Activated CD8-positive, alpha-beta memory T cell treated with anti-CD3 and anti-CD28 coated beads, Interleukin-2, amount 50 U/mL, for 1 hour (primary cell): ENCODE data around the gene SSRP1.

Experiments used
- DNase-seq: peaks from one replicate; pipeline ENCODE4 v3.0.0-alpha.2; 2020; ENCODE audit errors: extremely low read depth

Gene SSRP1

DNA sequence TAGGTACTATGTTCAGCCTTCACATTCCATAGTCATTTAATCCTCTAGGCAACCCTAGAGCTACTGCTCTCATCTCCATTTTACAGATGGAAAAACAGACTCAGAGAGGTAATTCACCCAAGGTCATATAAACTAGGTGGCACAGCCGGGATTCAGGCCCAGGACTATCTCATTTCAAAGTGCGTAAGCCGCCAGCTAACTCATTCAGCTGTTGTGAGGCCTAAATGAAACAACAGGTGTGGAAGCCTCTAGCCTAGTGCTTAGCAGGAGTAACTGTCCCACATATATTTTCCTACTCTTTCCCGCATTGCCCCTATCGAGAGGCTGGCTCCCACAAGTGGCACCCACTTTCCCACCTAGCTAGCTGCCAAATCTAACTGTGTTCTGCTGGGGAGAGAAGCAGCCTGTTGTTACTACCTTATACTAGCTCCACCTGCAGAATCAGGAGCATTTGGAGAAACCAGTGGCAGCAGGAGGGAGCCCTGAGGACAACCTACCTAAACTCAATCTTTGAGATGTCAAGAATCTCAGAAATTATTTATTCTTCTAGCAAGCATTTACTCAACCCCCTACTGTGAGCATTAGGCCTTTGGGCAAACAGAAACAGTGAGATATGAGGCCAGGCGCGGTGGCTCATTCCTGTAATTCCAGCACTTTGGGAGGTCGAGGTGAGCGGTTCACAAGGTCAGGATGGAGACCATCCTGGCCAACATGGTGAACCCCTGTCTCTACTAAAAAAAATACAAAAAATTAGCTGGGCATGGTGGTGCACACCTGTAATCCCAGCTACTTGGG lies 24.4 kb upstream of the SSRP1 start:
- no peak for DNase-seq

DNA sequence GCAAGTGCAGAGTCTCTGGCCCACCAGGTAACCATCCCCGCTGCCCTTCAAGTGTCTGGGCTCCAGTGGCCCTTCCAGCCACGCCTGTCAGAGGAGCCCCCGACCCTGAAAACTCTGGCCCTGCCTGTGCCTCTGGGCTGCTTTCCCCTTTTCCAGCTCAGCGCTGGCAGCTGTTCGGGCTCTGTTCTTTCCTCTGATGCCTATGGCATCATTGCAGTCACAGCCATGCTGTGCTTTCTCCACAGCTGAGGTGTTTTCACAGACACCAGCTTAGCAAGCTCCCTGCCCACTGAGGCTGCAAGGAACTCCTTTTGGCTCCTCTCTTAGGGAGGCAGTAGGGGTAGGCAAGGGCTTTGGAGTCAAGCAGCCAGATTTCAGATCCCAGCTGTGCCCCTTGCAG lies 23.7 kb upstream of the SSRP1 start:
- no peak for DNase-seq

DNA sequence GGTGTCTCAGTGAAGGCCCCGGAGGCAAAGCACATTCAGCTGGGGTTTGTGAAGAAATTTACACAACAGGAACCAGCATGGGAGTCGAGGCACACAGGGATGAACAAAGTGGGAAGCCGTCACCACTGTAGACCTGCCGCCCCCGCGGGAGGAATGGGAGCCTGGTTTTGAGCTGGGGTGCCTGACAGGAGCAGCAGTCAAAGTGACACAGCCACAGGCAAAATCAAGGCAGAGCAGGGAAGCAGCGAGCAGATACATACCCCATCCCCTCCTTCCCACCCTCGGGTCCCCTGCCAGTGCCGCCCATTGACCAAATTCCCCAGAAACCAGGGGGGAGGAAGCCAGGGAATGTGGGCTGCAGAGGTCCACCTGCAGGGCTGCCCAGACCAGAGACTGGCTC lies 23.3 kb upstream of the SSRP1 start:
- no peak for DNase-seq

DNA sequence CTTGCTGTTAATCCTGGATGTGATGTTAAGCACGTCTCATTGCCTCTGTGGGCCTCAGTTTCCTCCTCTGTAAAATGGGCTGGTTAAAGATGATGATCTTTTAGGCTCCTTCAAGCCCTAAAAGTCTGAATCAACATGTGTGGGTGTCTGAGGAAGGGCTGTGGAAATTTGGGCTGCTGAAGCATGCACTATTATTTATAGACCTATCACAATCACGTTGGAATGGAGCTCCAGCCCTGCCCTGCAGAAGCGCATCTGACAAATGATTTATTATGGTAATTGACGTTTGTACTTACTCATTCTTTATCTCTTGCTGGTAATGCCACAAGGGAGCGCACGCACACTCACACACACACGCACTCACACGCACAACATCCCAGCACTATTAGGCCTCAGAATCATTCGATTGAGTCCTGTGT lies 22.9 kb upstream of the SSRP1 start:
- no peak for DNase-seq

DNA sequence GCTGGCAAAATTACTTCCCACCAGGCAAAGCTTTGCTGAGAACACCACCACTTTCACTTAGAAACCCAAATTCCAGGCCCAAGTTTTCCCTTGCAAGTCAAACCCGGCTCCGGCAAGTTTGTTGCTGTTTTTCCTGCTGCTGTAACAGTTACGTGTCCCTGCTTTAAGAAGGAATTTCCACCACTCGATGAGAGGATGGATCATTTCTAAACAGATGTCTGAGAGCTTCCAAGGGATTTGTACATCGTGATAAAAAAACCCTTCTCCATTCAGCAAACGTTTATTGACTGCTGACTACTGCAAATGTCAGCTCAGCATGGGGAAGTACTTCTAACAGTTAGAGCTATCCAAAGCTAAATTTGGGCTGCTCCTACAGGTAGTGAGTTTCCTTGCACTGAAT lies 22.2 kb upstream of the SSRP1 start:
- DNase-seq = no peak

DNA sequence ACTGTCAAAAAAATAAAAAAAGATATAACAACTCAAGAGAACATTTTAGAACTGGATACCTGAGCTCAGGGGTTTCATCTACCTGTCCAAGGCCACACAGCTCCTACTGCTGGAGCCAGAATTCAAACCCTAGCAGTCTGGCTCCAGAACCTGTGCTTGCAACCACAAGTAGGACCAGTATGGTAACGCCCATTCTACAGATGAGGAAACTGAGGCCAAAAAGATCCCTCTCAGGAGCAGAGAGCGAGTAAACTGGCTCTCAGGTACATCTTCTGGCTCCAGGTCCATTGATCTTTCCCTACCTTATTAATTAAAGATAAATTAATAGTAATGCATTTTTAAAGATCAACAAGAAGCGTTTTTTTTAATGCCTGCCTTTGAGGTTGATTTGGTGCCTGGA lies 21.6 kb upstream of the SSRP1 start:
- DNase-seq = no peak

DNA sequence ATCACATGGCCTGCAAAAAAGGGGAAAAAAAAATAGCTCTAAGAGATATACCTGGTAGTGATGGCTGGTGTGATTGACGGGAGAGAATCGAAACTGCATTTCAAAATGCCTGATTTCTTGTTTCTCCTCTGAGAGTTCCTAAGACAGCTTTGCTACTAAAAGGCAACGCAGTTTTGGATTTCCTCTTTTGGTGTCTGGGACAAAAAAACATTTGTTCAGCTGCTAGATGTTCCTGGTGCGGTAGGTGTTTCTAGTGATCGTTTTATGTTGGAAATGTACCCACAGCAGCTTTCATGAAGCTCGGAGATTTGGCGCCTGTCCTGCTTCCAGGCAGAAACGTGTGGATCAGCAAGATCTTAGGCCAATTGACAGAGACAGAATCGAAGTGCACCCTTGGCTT lies 20.6 kb upstream of the SSRP1 start:
- no peak for DNase-seq

DNA sequence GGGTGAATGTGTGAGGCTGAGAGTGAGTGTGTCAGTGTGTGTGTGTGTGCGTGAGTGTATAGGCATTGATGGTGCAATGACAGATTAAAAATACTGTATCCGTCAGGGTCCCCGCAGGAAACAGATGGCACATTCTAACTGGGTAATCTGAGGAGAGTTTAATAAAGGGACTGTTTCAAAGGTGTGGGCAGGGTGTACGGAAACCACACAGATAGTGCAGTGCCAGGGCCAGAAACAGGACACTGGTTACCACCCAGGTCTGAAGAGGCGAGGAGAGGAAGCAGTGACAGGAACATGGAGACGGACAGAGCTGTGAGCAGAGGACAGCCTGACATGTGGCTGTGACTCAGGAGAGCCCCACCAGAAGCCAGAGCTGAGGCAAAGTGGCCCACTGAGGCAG lies 19.0 kb upstream of the SSRP1 start:
- DNase-seq = no peak

DNA sequence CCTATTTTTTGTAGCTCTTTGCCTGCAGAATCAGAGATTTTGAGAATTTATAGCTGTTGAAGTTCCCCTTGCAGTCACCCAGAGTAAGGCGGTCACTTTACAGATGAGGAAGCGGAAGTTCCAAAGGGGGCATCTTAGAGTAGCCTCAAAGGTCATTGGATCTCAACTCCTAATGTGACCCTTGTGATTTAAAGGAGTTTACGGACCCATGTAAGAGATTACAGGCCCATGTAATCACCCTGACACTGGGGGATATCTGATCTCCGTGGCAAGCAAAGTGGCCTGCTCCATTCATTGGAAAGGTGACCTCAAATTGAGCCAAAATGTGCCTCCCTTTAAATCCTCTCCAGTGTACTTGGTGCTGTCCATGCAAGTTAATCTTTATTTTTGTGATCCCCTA lies 18.2 kb upstream of the SSRP1 start:
- DNase-seq = no peak

DNA sequence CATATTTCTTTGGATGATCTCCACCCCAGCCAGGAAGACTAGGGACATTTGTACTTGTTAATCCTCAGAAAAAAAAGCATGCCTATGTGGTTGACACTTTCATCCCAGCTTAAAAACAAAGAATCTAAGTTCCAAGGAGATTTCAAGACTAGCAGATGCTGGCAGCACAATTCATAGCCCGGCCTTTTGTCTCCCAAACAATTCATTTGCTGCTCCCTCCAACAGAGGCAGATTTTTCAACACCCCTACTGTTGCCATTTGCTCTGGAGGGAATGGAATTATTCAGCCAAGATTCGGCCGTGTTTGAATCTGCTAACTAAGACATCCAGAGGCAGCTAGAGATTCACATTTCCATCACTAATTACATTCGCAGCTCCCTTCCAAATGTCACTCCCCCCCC lies 17.8 kb upstream of the SSRP1 start:
- no peak for DNase-seq

DNA sequence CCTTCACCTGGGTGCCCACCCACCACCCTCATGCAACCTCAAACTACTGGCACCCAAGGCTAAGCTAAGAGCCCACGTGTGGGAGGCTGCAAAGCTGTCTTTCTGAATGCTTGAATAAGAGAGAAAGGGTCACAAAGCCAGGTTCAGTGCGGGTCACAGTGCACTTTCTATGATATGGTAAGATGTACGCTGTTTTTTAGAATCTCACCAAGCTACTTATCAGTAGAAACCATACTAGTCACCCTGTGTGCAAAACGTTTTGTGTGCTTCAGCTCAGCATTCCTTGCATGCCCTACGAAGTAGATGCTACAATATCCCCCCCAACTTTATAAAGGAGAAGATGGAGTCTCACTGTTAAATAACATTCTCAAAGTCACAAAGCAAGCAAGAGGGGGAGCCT lies 17.3 kb upstream of the SSRP1 start:
- DNase-seq = no peak

DNA sequence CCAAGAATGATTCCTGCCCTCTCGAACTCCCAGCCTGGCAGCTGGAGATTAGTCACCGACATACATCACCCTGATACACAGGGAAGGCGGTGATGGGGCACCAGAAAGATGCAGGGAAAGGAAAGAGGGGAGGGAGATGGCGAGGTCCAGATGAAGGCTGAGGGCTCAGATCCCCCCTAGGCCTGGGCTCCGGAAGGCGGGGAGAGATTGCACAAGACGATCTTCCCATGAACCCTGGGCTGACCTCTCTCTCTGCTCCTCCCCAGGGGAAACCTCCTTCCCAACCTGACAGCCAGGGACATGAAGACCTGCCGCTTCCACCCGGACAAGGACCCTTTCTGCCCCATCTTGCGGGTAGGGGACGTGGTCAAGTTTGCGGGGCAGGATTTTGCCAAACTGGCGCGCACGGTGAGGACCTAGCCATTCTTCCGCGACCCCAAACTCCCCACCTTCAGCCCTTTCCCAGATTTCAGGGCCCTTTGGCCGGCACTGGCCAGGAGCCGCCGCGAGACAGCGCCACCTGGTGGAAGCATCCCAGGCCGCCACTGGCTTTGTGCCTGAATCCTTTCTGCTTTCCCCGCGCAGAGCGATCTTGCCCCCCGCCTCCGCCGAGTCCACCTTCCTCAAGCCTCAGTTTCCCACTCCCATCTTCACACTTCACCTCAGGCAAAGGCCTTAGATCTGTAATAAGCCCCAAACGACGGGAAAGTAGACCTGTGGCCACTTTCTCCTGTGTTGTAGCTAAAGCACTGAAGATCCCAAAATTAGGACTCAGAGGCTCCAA lies 14.0 kb upstream of the SSRP1 start:
- no peak for DNase-seq

DNA sequence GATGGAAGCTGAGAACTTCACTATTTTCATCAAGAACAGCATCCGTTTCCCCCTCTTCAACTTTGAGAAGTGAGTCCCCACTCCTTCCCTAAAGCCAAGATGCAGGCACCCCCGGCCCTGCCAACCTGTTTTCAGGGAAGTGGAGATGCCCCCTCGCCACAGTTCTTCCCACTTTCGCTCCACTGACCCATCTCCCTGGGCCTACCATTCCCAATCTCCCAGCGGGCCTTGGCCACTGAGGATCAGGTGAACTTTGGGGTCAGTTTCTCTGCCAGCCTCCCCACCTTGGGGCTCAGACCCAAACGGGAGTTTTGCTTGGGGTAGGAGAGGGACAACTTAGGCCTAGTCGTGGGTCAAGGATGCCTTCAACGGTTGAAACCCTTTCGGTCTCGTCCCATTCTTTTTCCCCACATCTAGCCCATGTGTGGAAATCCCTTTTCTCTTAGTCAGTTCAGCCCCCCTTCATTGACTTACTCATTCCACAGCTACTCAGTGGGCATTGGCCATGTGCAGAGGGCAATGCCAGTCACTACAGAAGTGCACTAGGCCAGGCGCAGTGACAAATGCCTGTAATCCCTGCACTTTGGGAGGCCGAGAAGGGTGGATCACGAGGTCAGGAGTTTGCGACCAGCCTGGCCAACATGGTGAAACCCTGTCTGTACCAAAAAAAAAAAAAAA lies 13.1 kb upstream of the SSRP1 start:
- DNase-seq = no peak

DNA sequence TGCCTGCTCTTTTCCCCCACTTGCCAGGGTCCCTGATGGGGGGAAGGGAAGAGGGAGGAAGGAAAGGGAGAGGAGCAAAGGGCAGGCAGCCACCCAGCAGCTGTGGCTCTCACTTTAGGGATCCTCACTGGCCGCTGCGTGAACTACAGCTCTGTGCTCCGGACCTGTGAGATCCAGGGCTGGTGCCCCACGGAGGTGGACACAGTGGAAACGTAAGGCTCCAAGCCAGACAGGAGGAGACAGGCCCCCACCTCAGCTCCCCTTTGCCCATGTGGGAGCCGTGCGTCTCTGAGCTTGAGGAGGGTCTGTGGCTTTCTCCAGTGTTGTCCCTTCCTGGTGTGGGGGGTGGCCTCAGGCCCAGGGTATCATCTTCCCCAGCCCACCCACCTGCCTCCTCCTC lies 12.4 kb upstream of the SSRP1 start:
- no peak for DNase-seq

DNA sequence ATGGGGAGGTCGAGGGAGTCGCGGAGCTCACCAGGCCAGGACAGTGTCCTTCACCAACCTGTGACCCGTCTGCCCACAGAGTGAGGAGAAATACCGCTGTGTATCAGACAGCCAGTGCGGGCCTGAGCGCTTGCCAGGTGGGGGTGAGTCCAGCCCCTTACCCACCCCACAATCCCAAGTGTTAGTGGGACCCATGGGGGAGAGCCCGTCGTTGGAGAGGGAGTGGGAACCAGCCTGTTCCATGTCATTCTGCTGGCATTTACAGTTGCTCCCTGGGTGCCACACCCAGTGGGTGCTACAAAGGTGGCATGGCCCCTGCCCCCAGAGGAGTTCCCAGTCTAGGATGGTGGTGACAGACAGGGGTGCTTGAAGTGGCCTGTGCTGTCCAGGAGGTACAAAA lies 11.6 kb upstream of the SSRP1 start:
- DNase-seq = no peak

DNA sequence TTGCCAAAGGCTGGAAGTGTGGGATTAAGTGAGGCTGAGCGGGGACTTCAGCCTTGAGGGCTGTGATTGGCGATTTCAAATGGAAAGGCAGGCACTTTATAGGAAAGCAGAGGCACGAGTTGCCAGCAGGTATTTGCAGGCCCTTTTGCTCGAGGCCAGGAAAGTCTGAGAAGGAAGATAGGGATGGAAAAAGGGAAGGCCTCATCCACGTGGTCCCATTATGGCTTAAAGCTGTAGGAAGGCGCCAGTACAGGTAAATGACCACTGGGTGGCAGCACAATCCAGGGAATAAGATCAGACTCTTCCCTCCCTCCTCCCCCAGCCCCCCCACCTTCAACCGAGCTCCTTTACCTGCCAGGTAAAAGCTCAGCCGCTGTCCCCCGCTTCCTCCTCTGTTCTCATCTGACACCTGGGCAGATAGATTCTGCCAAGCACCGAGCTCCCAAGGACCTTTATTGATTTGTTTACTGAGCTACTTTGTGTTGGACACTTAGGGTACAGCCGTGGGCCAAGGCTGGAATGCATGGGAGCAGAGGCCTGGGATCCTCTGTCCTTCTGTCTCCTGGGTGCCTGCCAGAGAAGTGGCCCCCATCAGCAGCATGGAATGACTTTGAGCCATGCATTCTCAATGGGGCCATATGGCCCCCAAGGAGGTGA lies 10.0 kb upstream of the SSRP1 start:
- DNase-seq = no peak

DNA sequence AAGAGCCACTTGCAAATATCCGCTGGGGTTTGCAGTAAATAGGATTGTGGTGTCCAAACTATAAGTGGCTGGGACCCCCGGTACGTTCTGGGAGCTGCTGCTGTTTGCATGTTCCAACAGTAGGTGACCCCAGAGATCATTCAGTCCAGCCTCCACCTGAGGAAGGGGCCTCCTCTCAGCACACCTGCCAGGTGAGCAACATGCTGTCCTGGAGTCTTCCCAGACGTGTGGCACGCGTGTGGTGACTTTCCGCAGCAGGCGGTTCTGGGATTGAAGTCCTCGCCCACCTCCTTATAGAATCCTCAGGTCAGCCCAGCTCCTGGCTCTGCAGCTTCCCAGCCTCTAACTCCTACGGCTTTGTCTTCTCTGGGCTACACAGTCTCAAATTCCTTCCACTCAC lies 9.1 kb upstream of the SSRP1 start:
- DNase-seq = no peak

DNA sequence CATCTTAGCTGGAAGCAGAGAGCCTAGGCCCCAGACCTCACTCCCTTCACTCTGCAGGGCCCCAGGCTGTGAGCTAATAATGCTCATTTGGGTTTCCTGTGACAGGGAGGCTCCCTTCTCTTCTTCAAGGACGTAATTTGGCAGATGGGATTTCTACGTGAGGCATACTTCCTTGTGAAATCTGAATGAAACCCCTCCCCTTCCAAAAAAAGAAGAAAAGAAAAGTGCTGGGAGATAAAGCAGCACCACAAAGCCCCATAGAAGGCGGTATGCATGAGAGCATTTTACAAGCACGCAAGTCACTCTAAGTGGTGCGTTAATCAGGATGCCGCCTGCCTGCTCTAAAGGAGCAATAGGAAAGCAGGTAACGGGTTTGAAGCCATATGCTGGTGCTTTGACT lies 8.1 kb upstream of the SSRP1 start:
- no peak for DNase-seq

DNA sequence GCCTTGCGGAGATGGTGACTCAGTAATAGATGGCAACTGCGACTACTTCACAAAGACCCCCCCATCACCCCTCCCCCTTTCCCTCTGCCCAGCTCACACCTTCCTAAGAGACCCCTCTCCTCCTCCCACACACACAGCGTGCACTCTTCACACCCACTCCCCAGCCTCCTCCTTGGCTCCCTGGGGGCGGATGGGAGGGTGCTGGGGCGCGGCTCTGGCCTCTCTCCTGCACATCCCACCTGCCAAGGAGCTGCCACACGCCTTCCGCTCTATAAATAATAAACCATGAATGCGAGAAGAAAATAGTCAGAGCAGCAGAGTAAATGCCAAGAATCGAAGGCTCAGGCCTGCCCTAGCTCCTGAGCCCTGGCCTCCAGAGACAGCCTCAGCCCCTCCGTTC lies 7.0 kb upstream of the SSRP1 start:
- DNase-seq = no peak

DNA sequence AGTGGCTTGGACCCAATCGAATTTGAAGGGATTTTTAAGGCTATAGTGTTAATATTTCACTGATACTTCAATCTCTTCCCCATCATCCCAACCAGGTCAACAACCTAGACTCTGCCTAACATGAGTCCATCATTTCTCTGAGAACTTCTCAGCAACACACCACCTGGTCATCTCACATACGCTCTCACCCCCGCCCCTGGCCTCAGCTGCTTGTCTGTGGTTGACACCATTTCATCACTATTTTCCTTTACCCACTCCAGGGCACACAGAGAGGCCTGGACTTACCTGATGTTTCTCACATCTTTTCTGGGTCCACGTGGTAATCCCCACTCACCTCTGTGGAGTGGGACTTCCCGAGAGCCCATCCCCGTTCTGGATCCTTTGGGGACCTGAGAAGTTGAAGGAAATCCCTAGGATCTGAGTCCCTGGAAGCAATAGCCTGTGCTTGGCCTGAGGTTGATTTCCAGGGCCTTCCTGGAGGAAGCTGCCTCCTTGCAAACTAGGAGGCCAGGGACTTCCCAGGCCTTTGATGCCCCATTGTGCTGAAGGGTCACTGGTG lies 5.6 kb upstream of the SSRP1 start:
- DNase-seq = no peak

DNA sequence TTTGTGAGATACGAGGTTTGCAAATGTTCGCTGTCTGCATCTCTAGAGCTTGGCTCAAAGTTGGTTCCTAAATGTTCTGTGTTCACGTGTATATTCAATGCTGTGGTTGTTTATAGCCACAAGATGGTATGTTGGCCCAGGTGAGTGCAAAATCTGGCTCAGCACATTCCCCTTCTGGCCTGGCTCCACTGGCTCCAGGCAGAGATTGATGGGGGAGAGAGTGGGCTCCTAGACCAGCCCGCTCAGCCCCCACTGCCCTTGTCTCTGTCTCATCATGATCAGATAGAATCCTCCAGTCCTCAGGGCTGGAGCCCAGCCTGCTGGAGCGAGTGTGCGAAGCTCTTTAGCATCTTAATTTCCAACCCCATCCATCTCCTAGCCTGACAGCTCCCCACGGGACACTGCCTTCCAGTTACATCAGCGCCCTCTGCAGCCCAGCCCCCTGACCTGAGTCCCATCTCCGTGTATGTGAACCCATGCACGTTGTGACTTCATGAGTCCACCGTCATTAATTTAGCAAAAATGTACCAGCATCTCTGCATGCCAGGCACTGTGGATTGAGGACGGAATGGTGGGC lies 4.4 kb upstream of the SSRP1 start:
- no peak for DNase-seq

DNA sequence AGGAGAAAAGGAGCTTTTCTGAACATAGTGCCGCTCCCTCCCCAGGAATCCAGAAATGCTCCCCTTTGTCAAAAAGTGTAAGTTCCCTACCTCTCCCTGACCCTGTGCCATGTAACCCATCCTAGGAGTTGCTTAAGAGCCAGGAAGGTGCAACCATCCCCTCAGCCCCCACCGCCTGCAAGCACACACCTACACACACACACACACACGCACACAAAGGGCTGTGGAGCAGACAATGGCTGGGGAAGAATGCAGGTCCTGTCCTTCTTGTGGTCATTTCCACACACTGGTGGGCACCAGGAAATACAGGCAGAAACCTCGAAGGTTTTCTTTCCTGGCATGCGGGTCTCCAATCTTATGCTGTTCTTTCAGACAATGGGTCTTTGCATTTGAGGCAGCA lies 3.6 kb upstream of the SSRP1 start:
- DNase-seq = no peak
